SK-N-SH treated with all-trans-retinoic acid at 6 μM for 48 hours (cell line): ENCODE data around the gene FAM83D.

ENCODE experiments used
- CSDC2 ChIP-seq: fragments of 250-450 bp; sonication (Bioruptor Pico); IDR thresholded peaks from 2 replicates; pipeline ENCODE4 v1.5.0; 2020; ENCODE audit warnings: mild to moderate bottlenecking, moderate library complexity
- GLIS3 ChIP-seq: fragments of 250-450 bp; sonication (Bioruptor Pico); IDR thresholded peaks from 2 replicates; pipeline ENCODE4 v1.5.0; 2020; ENCODE audit warnings: mild to moderate bottlenecking, moderate library complexity
- ZFP3 ChIP-seq: fragments of 250-450 bp; sonication (Bioruptor Pico); IDR thresholded peaks from 2 replicates; pipeline ENCODE4 v1.5.0; 2020; ENCODE audit warnings: mild to moderate bottlenecking, moderate library complexity
- ZNF8 ChIP-seq: fragments of 450-650 bp; formaldehyde crosslinking; IDR thresholded peaks from 2 replicates; pipeline ENCODE4 v1.5.0; 2020; ENCODE audit warnings: mild to moderate bottlenecking, moderate library complexity
- TF ChIP-seq, protein P1 (sequence below): fragments of 250-450 bp; sonication (Bioruptor Pico); IDR thresholded peaks from 2 replicates; pipeline ENCODE4 v1.8.0; 2020; ENCODE audit warnings: mild to moderate bottlenecking, moderate library complexity, borderline replicate concordance

DNA sequence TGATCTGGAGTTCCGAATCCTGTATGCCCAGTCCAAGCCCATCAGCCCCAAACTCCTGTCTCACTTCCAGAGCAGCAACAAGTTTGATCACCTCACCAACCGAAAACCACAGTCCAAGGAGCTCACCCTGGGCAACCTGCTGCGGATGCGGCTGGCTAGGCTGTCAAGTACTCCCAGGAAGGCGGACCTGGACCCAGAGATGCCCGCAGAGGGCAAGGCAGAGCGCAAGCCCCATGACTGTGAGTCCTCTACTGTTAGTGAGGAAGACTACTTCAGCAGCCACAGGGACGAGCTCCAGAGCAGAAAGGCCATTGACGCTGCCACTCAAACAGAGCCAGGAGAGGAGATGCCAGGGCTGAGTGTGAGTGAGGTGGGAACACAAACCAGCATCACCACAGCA lies 25.4 kb downstream of the FAM83D start:
- TF ChIP-seq, protein P1, sequence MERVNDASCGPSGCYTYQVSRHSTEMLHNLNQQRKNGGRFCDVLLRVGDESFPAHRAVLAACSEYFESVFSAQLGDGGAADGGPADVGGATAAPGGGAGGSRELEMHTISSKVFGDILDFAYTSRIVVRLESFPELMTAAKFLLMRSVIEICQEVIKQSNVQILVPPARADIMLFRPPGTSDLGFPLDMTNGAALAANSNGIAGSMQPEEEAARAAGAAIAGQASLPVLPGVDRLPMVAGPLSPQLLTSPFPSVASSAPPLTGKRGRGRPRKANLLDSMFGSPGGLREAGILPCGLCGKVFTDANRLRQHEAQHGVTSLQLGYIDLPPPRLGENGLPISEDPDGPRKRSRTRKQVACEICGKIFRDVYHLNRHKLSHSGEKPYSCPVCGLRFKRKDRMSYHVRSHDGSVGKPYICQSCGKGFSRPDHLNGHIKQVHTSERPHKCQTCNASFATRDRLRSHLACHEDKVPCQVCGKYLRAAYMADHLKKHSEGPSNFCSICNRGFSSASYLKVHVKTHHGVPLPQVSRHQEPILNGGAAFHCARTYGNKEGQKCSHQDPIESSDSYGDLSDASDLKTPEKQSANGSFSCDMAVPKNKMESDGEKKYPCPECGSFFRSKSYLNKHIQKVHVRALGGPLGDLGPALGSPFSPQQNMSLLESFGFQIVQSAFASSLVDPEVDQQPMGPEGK (CRISPR knock-in tag), result no peak
- TF ChIP-seq ZFP3 (CRISPR knock-in tag), result no peak
- no peak for TF ChIP-seq ZNF8
- no peak for TF ChIP-seq GLIS3 (CRISPR knock-in tag)
- TF ChIP-seq CSDC2 (CRISPR knock-in tag), result no peak
